Endothelial cell of umbilical vein (primary cell): Measurements from ENCODE around the gene SKOR2. TPM values are rescaled to one million over a fixed set of nuclear protein-coding genes. Genes with fewer than 3 reads are reported as not detected.

Experiments used
- BruUV-seq: library from RNA; stranded (reverse); fragments of 400-500 nt; replicated peaks from 2 replicates; lab custom pipeline; 2021; lab: Mats Ljungman, UMichigan
- CTCF ChIA-PET: fragments of 300-600, 350-600 bp; sonication (Branson Sonifier 250); formaldehyde crosslinking; loops from one replicate; lab custom pipeline; 2021; ENCODE audit warnings: antibody characterized with exemption, inconsistent platforms; lab: Charles Lee
- POLR2A ChIA-PET: fragments of 300-600, 350-600 bp; sonication (Branson Sonifier 250); formaldehyde crosslinking; loops from one replicate; lab custom pipeline; 2021; ENCODE audit warnings: antibody characterized with exemption, inconsistent platforms; lab: Charles Lee
- DNase-seq: peaks from one replicate; pipeline ENCODE4 v3.0.0-alpha.2; 2011; ENCODE audit warnings: low read depth, low spot score
- FAIRE-seq: peaks from 2 replicates; lab custom pipeline; 2011; peaks lifted over from hg19 to GRCh38; lab: Jason Lieb, UNC
- H2AFZ ChIP-seq: 2 replicates; pipeline ENCODE4 v1.6.0; 2012; ENCODE audit warnings: low read depth, low read length, control low read depth, inconsistent platforms
- H3K27ac ChIP-seq: 2 replicates; pipeline ENCODE4 v1.5.1; 2011; ENCODE audit warnings: low read depth, mild to moderate bottlenecking, control low read depth, low read length, moderate library complexity; ENCODE audit not compliant: insufficient read depth
- H3K27me3 ChIP-seq, 2 experiments: 2 replicates each; pipeline versions ENCODE4 v1.6.0 to v1.6.1; 2011; ENCODE audit warnings: low read length in 2 of 2, mixed read lengths in 1 of 2; ENCODE audit not compliant: control insufficient read depth in 2 of 2, insufficient read depth in 2 of 2
- H3K36me3 ChIP-seq, 2 experiments: 2 replicates in 1 of 2; 3 replicates in 1 of 2; pipeline ENCODE4 v1.5.1; 2011; ENCODE audit warnings: low read length in 2 of 2, mild to moderate bottlenecking in 1 of 2, moderate library complexity in 1 of 2; ENCODE audit not compliant: control insufficient read depth in 2 of 2, insufficient read depth in 2 of 2; ENCODE audit errors: extremely low read depth in 1 of 2
- H3K4me1 ChIP-seq: 3 replicates; pipeline ENCODE4 v1.5.1; 2011; ENCODE audit warnings: mild to moderate bottlenecking, low read length; ENCODE audit not compliant: control insufficient read depth, insufficient read depth; ENCODE audit errors: extremely low read depth
- H3K4me2 ChIP-seq: 2 replicates; pipeline ENCODE4 v1.6.1; 2011; ENCODE audit warnings: low read length, control low read depth, mixed read lengths; ENCODE audit not compliant: insufficient read depth
- H3K4me3 ChIP-seq, 3 experiments: fragments of 200-600 bp in 1 of 3; sonication (generic), shearing (Covaris generic) in 1 of 3; replicated peaks in 1 of 3; 2 replicates each; pipeline ENCODE4 v1.5.1; 2011 to 2016; ENCODE audit warnings: control low read depth in 3 of 3, low read length in 3 of 3, mild to moderate bottlenecking in 2 of 3, inconsistent platforms in 1 of 3, low read depth in 1 of 3, moderate library complexity in 1 of 3; ENCODE audit not compliant: insufficient read depth in 1 of 3
- H3K79me2 ChIP-seq: 2 replicates; pipeline ENCODE4 v1.6.0; 2012; ENCODE audit warnings: low read length, inconsistent platforms; ENCODE audit not compliant: control insufficient read depth, insufficient read depth
- H3K9ac ChIP-seq: replicated peaks from 2 replicates; pipeline ENCODE3; 2011; ENCODE audit warnings: low read length, control low read depth; ENCODE audit not compliant: insufficient read depth; ENCODE audit errors: extremely low read depth
- H3K9me1 ChIP-seq: replicated peaks from 3 replicates; pipeline ENCODE4 v1.6.0; 2011; ENCODE audit warnings: mild to moderate bottlenecking, low read length; ENCODE audit not compliant: control insufficient read depth, insufficient read depth; ENCODE audit errors: extremely low read depth
- H3K9me3 ChIP-seq: replicated peaks from 2 replicates; pipeline ENCODE4 v1.5.1; 2012; ENCODE audit warnings: low read length, inconsistent platforms; ENCODE audit not compliant: control insufficient read depth, insufficient read depth
- H4K20me1 ChIP-seq: replicated peaks from 2 replicates; pipeline ENCODE3; 2011; ENCODE audit warnings: mild to moderate bottlenecking, low read length; ENCODE audit not compliant: control insufficient read depth, insufficient read depth; ENCODE audit errors: extremely low read depth
- CTCF ChIP-seq, 2 donors: IDR thresholded peaks; 1 replicate in 1 of 2; 2 replicates in 1 of 2; pipeline ENCODE4 v1.5.1; 2011; ENCODE audit warnings: low read length in 2 of 2, mild to moderate bottlenecking in 2 of 2, moderate library complexity in 2 of 2, control low read depth in 1 of 2, inconsistent platforms in 1 of 2, low read depth in 1 of 2; ENCODE audit not compliant: insufficient read depth in 1 of 2; ENCODE audit errors: extremely low read depth in 1 of 2
- EZH2 ChIP-seq: IDR thresholded peaks from 2 replicates; pipeline ENCODE4 v1.6.1; 2012; ENCODE audit warnings: borderline replicate concordance, low read depth, mild to moderate bottlenecking, moderate library complexity, low read length, inconsistent platforms; ENCODE audit not compliant: severe bottlenecking
- FOS ChIP-seq: IDR thresholded peaks from 2 replicates; pipeline ENCODE4 v1.6.1; 2011; ENCODE audit warnings: mild to moderate bottlenecking, low read length, moderate library complexity, borderline replicate concordance; ENCODE audit not compliant: insufficient read depth
- GATA2 ChIP-seq: IDR thresholded peaks from 2 replicates; pipeline ENCODE4 v1.7.0; 2011; ENCODE audit warnings: low read depth, mild to moderate bottlenecking, moderate library complexity, mixed read lengths, low read length; ENCODE audit not compliant: insufficient read length, insufficient read depth
- JUN ChIP-seq: IDR thresholded peaks from 2 replicates; pipeline ENCODE4 v1.6.1; 2011; ENCODE audit warnings: borderline replicate concordance, low read depth; ENCODE audit not compliant: insufficient read length, insufficient read depth
- MAX ChIP-seq: IDR thresholded peaks from 2 replicates; pipeline ENCODE4 v1.6.1; 2011; ENCODE audit not compliant: insufficient read depth, insufficient read length
- MYC ChIP-seq: IDR thresholded peaks from one replicate; pipeline ENCODE4 v1.6.1; 2011; ENCODE audit warnings: mild to moderate bottlenecking, low read depth, low read length
- POLR2A ChIP-seq: IDR thresholded peaks from 2 replicates; pipeline ENCODE4 v1.6.1; 2012; ENCODE audit warnings: low read depth, mild to moderate bottlenecking, control low read depth, low read length
- POLR2AphosphoS5 ChIP-seq: IDR thresholded peaks from 2 replicates; pipeline ENCODE4 v1.6.1; 2012; ENCODE audit warnings: low read depth, mild to moderate bottlenecking, control low read depth, low read length, moderate library complexity; ENCODE audit not compliant: insufficient read depth
- dilution Hi-C: fragments of 300-500 bp; cut with MboI; formaldehyde crosslinking; loops from one replicate; pipeline ENCODE4 v1.15.0; 2019; ENCODE audit warnings: low sequenced_read_pairs; ENCODE audit not compliant: extremely low pct_ligation_motif_present
- intact Hi-C: fragments of 100-400 bp; cut with micrococcal nuclease; formaldehyde crosslinking; loops from one replicate; pipeline ENCODE4 v1.10.0; 2022
- polyA plus RNA-seq, 4 experiments: library from polyadenylated mRNA; depleted of rRNA in 3 of 4; stranded (reverse) in 3 of 4; unstranded in 1 of 4; fragments of >200 nt; gene quantifications; 2 replicates each; pipeline versions ENCODE4 v1.2.1 to v1.2.3, GENCODE V29; 2011 to 2012; ENCODE audit warnings: missing spikeins in 1 of 4
- total RNA-seq: library from RNA; stranded (reverse); gene quantifications from 2 replicates; pipeline ENCODE4 v1.2.3, GENCODE V29; 2021

Gene SKOR2
- total and polyA plus RNA-seq, 2 donors (not counting 3 experiments of a cell fraction or from before 2014, with no cell fraction given) = not detected

- TF ChIP-seq POLR2A (no peak), EZH2 (peak; percentile 58)
- DNase-seq = no peak
- intact Hi-C loops = no loop called here
- H3K9ac ChIP-seq = no peak overlapping the region
- ChIA-PET POLR2A (no interaction called here), CTCF (no interaction called here)
- no peak overlapping the region for H3K27ac ChIP-seq
- no peak overlapping the region for H3K4me2 ChIP-seq
- H3K79me2 ChIP-seq = no peaks in the 10 kb centered on the region
- H2AFZ ChIP-seq = no peak overlapping the region
- dilution Hi-C loops = no loop called here
- FAIRE-seq = no peak
- peaks cover 33 to 39% of the 10 kb centered on the region in 2 experiments for H3K27me3 ChIP-seq
- no peaks in the 10 kb centered on the region for H4K20me1 ChIP-seq
- no peaks in the 10 kb centered on the region for H3K9me3 ChIP-seq
- no peaks in the 10 kb centered on the region for H3K4me1 ChIP-seq
- H3K36me3 ChIP-seq = no peaks in the 10 kb centered on the region
- no peak overlapping the region for H3K4me3 ChIP-seq
- no peaks in the 10 kb centered on the region for H3K9me1 ChIP-seq
- no TSS peak for BruUV-seq
Observed at GRCh38 chr18:47262301-47263149, 11.1 kb upstream of the SKOR2 start.

GRCh38 chr18:47261902-47262300 is 10.4 kb upstream of the SKOR2 start:
- H3K4me1 ChIP-seq = no peaks in the 10 kb centered on the region
- no peak overlapping the region for H3K27ac ChIP-seq
- no peaks in the 10 kb centered on the region for H4K20me1 ChIP-seq
- dilution Hi-C loops = no loop called here
- H2AFZ ChIP-seq = no peak overlapping the region
- ChIA-PET POLR2A (no interaction called here), CTCF (no interaction called here)
- no peak overlapping the region for H3K4me3 ChIP-seq
- H3K27me3 ChIP-seq = peaks cover 33 to 39% of the 10 kb centered on the region in 2 experiments
- TF ChIP-seq EZH2 (no peak), FOS (no peak), MAX (no peak), JUN (no peak), POLR2AphosphoS5 (no peak), MYC (no peak), CTCF (IDR thresholded peaks at IDR 0.05; ENCODE audit: extremely low read depth in 1 of 2, insufficient read depth in 1 of 2, low read depth in 1 of 2, low read length in 2 of 2) (no peak), GATA2 (no peak), POLR2A (no peak)
- no peaks in the 10 kb centered on the region for H3K9me1 ChIP-seq
- no peaks in the 10 kb centered on the region for H3K36me3 ChIP-seq
- no TSS peak for BruUV-seq
- no peaks in the 10 kb centered on the region for H3K79me2 ChIP-seq
- H3K9ac ChIP-seq = no peak overlapping the region
- DNase-seq (no peak), FAIRE-seq (no peak)
- intact Hi-C loops = no loop called here
- H3K9me3 ChIP-seq = no peaks in the 10 kb centered on the region
- H3K4me2 ChIP-seq = no peak overlapping the region
